Measurements from ENCODE around the gene SRRM2. TPM values are rescaled to one million over a fixed set of nuclear protein-coding genes. Genes with fewer than 3 reads are reported as not detected.
"Not testable (repeated sequence)": the region's sequence is repeated elsewhere in the genome, so short reads cannot be mapped to it uniquely, and the experiment has no call there.

SRRM2 gene
- total RNA-seq, 6 donors from 2014 or later, result 317 to 3,815 (median 582) TPM

DNA sequence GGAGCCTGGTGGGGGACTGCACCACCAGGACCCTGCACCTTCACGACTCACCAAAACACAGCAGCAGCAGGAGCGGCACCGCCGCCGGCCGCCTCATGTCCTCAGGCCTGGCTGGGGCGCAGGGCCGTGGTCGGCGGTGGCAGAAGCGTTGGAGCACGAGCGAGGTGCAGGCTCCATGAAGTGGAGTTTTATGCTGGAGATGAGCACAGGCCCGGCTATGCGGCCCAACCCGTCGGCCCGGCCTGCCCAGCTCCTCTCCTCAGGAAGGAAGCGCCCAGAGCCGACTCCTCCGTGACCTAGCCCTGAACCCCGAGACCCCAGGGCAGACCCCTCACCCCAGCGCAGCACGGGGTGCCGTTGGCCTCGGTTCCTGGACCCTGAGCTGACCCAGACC lies 32.4 kb upstream of the SRRM2 start, which contains the start of gene PRSS27:
Gene PRSS27 (minus strand): TSS at position 161 of the 394 bp plus-strand sequence. CDS start 64 bp downstream, at position 97.
- DNase-seq, result peak in 1 of 2 donors; percentile 87
- H3K9me3 ChIP-seq, result no peaks in the 10 kb centered on the region
- H3K27ac ChIP-seq, result peak within 1 kb of the TSS; percentile 73 to 90 (median 84)
- peaks cover 17 to 40% (median 33%) of the 10 kb centered on the region in 4 donors for H3K4me1 ChIP-seq
- no peak for TF ChIP-seq POLR2AphosphoS5 (IDR thresholded peaks at IDR 0.05)
- no peak for TF ChIP-seq POLR2A (IDR thresholded peaks at IDR 0.05)
- TF ChIP-seq EP300 (IDR thresholded peaks at IDR 0.05), result no peak
- TF ChIP-seq, protein P1, sequence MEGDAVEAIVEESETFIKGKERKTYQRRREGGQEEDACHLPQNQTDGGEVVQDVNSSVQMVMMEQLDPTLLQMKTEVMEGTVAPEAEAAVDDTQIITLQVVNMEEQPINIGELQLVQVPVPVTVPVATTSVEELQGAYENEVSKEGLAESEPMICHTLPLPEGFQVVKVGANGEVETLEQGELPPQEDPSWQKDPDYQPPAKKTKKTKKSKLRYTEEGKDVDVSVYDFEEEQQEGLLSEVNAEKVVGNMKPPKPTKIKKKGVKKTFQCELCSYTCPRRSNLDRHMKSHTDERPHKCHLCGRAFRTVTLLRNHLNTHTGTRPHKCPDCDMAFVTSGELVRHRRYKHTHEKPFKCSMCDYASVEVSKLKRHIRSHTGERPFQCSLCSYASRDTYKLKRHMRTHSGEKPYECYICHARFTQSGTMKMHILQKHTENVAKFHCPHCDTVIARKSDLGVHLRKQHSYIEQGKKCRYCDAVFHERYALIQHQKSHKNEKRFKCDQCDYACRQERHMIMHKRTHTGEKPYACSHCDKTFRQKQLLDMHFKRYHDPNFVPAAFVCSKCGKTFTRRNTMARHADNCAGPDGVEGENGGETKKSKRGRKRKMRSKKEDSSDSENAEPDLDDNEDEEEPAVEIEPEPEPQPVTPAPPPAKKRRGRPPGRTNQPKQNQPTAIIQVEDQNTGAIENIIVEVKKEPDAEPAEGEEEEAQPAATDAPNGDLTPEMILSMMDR (IDR thresholded peaks at IDR 0.05), result no peak
- no peaks in the 10 kb centered on the region for H3K36me3 ChIP-seq
- ATAC-seq (ENCODE audit: low FRiP score in 2 of 2), result no peak
- H3K4me3 ChIP-seq, result peak within 1 kb of the TSS; percentile 60 to 78 (median 68)
- H3K27me3 ChIP-seq, result peaks cover 0 to 3% (median 0%) of the 10 kb centered on the region in 4 donors
- 86 to 89% methylated on average over 9 to 24 of the region's 26 CpGs for WGBS, 2 donors

DNA sequence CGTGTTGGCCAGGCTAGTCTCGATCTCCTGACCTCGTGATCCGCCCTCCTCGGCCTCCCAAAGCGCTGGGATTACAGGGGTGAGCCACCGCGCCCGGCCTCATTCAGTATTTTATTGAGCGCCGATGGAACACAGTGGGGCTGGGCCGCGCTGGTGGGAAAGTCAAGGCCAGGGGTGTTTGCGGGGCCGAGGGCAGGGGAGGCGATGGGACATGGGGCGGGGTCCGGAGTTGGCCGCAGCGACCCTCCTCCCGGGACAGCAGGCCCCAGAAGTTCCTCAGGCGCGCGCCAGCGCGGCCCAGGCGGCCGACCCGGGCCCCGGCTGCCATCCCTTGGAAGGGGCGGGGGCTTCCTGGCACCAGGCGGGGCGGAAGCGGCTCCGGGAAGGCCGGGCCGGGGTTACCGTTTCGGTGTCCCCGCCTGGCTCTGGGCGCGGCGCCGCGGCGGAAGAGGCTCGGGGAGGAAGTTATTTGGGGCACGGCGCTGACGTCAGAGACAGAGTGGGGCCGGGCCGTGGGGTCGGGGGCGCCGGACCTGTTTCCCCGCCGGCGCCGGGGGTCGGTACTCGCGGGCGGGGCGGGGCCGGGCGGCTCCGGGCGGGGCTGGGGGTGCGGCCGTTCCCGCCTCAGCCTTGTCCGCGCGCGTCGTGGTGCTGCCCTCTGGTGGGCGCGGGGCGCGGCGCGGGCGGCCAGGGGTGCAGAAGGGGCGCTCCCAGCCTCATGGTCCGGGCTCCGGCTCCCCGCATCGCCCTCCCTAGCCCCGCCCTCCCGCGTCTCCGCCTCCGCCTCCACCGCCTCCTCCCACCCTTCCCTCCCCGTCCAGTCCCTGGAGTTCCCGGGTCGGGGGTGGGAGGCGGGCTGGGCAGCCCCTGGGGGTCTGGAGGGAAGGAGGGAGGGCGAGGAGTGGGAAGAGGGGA lies 31.5 kb upstream of the SRRM2 start:
- WGBS, 2 donors, result 6 to 14% methylated on average over 8 to 32 of the region's 99 CpGs
- H3K27ac ChIP-seq, result peak overlapping the region; percentile 73 to 90 (median 84)
- H3K4me3 ChIP-seq, result peak overlapping the region; percentile 60 to 78 (median 68)
- peak; percentile 87 to 95 for ATAC-seq (ENCODE audit: low FRiP score in 2 of 2)
- no peaks in the 10 kb centered on the region for H3K36me3 ChIP-seq
- peak; percentile 86 to 97 for DNase-seq
- peaks cover 11 to 31% (median 26%) of the 10 kb centered on the region in 4 donors for H3K4me1 ChIP-seq
- TF ChIP-seq EP300 (IDR thresholded peaks at IDR 0.05) (peak in 3 of 4 donors; percentile 8 to 43 (median 20)), POLR2AphosphoS5 (IDR thresholded peaks at IDR 0.05) (peak; percentile 40 to 76), POLR2A (IDR thresholded peaks at IDR 0.05) (peak in 3 of 4 donors; percentile 16 to 57 (median 34))
- TF ChIP-seq, protein P1 (IDR thresholded peaks at IDR 0.05), result peak; percentile 76 to 97 (median 80)
- no peaks in the 10 kb centered on the region for H3K9me3 ChIP-seq
- no peaks in the 10 kb centered on the region for H3K27me3 ChIP-seq

DNA sequence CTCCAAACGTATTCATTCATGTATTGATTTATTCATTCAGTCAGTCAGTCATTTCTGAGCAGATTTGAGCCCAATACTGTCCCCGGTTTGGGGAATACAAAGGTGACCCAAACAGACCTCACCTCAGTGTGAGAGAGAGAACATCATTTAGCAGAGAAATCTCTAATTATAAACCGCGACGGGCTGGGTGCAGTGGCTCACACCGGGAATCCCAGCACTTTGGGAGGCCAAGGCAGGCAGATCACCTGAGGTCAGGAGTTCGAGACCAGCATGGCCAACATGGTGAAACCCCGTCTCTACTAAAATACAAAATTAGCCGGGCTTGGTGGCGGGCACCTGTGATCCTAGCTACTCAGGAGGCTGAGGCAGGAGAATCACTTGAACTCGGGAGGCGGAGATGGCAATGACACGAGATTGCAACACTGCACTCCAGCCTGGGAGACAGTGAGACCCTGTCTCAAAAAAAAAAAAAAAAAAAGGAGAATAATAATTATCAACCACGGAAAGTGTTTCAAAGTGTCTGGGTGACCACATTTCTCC lies 30.7 kb upstream of the SRRM2 start:
- not testable (repeated sequence) for DNase-seq; H3K36me3 ChIP-seq; H3K9me3 ChIP-seq; H3K27me3 ChIP-seq; ATAC-seq (ENCODE audit: low FRiP score in 2 of 2)
- WGBS, 2 donors, result 26 to 29% methylated on average over 14 of the region's 14 CpGs
- Histone ChIP-seq H3K4me3 (peak overlapping the region; percentile 60 to 78 (median 68)), H3K27ac (peak overlapping the region; percentile 73 to 90 (median 84)), H3K4me1 (peaks cover 11 to 31% (median 26%) of the 10 kb centered on the region in 4 donors)

DNA sequence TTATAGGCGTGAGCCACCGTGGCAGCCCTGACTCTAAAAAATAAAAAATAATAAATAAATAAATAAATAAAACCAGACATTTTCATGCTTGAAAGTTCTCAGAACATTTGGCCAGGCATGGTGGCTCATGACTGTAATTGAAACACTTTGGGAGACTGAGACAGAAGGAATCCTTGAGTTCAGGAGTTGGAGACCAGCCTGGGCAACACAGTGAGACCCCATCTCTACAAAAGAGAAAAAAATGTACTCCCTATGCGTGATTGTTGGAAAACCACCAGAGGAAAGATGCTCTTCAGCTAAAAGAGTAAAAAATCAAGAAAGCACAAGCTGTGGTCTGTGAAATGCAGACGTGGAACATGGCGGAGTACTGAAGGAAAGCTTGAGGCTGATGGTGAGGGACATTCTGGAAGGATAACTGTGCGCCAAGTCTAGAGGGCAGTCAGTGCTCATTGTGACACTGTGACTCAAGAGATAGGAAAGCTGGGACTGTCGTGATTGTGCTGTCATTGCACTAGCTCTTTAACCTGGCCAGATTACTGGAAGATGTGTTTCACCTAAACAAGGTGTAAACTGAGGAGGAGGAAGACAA lies 28.3 kb upstream of the SRRM2 start:
- ATAC-seq (ENCODE audit: low FRiP score in 2 of 2), result no peak
- Histone ChIP-seq H3K27ac (no peak overlapping the region), H3K4me1 (peaks cover 9 to 25% (median 21%) of the 10 kb centered on the region in 4 donors), H3K4me3 (no peak overlapping the region), H3K27me3 (no peaks in the 10 kb centered on the region), H3K9me3 (no peaks in the 10 kb centered on the region), H3K36me3 (no peaks in the 10 kb centered on the region)
- WGBS, 2 donors, result 80 to 81% methylated on average over 7 of the region's 7 CpGs
- DNase-seq, result no peak
- TF ChIP-seq, protein P1 (IDR thresholded peaks at IDR 0.05), result no peak
- TF ChIP-seq EP300 (IDR thresholded peaks at IDR 0.05), result no peak
- TF ChIP-seq POLR2A (IDR thresholded peaks at IDR 0.05), result no peak
- no peak for TF ChIP-seq POLR2AphosphoS5 (IDR thresholded peaks at IDR 0.05)
